Activated CD4-positive, alpha-beta T cell treated with anti-CD3 and anti-CD28 coated beads, Interleukin-2, amount 50 U/mL, for 16 hours (primary cell): ENCODE data around the gene TMOD4.

ENCODE experiments used
- DNase-seq: peaks from one replicate; pipeline ENCODE4 v3.0.0-alpha.2; 2020

The TMOD4 gene

DNA sequence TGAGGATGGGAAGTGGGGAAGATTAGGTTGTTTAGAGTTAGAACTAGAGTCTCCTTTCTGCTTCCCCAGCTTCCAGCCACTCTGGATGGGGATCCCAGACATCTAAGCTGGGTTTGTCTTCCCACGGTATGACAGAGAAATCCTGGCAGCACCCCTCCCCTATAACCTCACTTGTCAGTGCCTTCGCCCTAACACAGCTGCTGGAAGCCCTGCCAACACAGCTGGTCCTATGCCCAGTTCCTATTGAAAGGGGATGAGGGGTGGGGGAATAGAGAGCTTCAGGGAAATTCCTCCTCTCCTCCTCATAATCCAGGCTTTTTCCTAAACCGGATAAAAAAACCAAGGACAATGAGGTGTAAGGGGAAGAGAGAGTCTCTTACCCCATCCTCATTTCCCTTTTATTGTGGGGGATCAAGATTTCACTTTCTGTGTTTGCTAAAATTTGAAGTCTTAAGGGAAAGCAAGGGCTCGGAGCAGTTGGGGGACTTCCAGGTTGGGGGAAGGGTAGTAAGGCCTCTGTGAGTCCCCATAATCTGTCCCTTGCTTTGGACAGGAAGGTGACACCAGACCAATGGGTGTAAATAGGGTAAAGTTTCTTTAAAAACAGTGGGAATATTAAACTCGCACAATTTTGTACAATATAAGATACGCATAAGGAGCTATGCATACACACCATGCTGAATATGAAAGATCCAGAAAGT, 590 bp downstream of the TMOD4 start:
- DNase-seq, result no peak

DNA sequence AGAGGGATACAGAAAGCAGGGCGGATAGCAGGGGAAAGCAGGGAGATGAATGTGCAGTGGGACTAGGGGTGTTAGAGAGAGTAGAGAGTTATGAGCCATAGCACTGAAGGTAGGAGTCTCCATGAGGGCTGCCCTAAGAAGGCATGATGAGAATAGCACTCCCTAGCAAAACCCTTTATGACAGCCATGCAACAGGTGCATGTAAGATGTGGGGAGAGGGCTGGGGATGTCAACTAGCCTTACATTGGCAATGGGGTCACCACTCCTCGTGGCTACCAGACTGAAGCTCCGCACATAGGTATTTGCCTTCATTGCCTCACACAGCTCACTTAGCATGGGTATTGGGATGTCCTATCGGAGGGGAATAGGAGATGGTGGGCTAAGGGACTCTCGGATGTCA, 4.6 kb downstream of the TMOD4 start:
- no peak for DNase-seq

DNA sequence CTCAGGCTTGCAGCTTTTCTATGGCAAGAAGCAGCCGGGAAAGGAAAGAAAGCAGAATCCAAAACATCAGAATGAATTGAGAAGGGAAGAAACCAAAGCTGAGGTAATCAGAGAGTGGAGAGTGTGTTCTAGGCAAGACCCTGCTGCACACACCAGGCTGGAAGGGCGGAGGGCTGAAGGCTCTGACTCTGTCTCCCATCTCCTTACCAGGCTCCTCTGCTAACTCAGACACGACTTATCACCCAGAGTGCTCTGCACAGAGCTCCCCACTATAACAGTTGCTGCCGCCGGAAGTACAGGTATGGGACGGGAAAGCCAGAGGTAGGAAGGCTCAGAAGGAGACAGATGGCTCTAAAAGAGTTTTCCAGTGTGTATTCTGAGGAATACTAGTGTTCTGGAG, 8.7 kb downstream of the TMOD4 start:
- no peak for DNase-seq

DNA sequence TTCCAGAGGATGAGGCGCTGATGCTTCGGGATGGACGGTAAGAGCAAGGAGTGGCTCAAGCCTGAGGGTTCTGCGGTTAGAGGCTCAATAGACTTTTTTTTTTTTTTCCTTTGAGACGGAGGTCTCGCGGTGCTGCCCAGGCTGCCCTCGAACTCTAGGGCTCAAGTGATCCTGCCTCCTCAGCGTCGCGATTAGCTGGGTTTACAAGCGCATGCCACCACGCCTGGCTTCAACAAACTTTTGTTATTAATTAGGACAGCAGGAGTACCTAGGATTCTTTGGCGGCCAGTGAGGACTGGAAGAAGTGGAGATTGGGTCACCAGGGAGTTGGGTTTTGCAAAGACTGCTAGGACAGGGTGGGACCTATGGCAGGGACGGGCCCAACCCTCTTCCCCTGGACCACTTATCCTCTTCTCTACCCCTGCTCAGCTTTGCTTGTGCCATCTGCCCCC, 9.2 kb downstream of the TMOD4 start:
- DNase-seq, result no peak

DNA sequence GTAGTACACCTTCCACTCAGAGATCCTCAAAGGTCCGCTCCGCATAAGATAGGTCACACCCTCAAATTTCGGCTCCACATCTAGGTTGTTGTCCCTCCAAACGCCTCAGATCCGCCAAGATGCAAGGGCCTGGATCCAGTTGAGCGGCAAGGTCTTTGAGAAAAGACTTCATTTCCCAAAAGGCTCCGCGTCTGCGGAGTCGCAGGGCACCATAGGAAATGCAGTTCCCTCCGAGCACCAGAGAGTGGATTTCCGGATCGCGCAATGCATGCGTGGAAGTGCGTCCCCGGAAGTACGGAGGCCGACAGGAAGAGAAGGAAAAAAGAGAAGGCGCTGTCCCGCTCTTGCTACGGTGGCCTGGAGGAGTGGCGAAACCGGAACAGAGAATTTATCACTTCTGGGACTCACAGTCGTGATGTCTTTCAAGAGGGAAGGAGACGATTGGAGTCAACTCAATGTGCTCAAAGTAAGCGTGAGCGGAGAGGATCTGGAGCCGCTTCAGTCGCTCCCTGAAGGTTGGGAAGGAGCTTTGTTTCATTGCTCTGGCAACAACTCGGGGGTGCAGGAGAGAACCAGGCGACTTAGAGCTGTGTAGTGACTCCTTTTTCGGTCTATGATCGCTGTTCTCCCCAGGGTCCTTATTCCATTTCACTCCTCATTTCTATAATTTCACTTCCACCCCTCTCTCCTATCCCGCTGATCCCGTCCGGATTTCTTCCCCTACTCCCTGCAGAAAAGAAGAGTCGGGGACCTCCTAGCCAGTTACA, 9.9 kb downstream of the TMOD4 start, which contains the start of the genes LYSMD1 and SCNM1:
TSS of gene LYSMD1 (minus strand) at position 165 of the 767 bp plus-strand sequence. CDS start 644 bp downstream, outside the sequence.
TSS of gene SCNM1 (plus strand) at position 407 of the 767 bp plus-strand sequence. CDS start at position 416, 9 bp downstream.
- DNase-seq, result peak; percentile 98

DNA sequence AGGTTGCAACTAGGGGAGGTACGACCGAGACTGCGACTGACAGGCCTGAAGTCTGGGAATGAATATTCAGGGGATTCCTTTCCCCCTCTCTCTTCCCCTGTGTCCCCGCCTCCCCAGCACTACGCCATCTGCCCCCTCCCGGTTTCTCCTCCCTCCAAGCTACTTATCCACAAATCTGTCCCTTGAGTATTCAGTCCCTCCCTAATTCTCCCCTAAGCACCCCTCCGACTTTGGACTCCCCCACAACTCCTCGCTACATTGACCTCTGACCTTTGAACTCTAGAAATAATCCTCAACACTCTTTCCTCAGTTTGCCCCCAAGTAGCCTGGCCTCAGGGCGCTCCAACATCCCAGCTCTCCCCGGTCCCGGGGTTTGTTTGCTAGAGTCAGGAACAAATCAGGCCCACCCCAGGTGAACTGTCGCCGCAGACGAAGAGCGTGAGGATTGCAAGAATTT, 10.5 kb downstream of the TMOD4 start:
- DNase-seq, result no peak

DNA sequence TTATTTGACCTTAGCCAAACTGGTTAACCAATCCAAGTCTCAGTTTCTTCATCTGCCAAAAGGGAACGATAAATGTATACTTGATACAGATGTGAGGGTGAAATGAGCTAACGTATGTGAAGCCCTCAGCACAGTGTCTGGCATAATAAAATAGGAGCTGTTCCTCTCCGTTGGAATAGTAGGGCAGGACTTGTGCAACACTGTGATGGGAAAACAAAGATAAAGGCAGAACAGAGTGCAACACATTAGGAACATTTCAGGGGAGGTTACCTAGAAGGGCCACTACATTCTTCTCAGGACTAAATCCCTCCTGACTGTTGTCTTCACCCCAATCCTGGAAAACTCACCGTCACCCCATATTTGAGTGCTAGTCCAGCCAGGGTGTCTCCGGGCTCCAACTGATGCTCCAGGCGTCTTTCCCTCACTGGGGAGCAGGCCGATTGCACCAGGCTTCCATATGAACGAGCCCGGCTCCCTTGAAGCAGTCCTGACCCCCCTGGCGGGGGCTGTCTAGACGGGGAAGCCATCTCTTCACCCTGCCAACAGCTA, 11.0 kb downstream of the TMOD4 start:
- no peak for DNase-seq

DNA sequence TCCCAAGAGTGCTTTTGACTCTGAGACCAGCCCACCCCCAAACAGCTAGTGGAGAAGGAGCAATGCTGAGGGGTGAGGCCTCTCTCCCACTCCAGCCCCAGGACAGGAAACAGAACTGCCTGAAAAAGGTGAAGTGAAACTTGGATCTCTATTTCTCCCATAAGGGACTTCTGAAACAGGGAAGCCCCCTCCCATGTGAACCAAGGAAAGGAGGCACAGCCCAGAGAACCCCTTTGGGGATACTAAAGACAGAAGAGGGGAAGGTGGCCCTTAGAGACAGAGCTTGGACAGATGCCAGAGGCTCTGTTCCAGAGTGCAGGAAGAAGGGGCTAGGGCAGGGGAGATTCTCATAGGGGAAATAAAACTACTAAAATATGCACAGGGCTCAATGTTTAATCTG, 16.4 kb downstream of the TMOD4 start:
- no peak for DNase-seq

DNA sequence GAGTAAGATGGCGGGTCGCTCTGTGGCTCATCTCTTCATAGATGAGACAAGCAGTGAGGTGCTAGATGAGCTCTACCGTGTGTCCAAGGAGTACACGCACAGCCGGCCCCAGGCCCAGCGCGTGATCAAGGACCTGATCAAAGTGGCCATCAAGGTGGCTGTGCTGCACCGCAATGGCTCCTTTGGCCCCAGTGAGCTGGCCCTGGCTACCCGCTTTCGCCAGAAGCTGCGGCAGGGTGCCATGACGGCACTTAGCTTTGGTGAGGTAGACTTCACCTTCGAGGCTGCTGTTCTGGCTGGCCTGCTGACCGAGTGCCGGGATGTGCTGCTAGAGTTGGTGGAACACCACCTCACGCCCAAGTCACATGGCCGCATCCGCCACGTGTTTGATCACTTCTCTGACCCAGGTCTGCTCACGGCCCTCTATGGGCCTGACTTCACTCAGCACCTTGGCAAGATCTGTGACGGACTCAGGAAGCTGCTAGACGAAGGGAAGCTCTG, 17.0 kb downstream of the TMOD4 start:
- DNase-seq, result no peak

DNA sequence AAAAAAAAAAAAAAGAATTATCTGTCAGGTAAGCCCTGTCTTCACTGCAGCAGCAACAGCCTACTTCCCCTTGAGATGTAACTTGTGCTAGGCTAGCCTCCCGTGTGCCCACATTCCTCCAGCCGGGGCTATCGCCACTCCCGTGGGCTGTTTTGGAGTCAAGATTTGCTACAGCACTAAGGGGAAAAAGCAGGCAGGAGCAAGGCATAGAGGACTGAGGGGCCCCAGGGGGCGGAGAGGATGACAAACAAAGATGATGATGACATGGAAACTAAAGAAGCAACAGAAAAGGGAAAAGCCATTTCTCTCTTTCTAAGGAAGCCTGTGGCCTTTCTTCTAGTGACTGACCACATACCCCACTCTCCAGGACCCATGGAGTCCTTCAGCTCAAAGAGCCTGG, 17.5 kb downstream of the TMOD4 start:
- DNase-seq, result no peak

DNA sequence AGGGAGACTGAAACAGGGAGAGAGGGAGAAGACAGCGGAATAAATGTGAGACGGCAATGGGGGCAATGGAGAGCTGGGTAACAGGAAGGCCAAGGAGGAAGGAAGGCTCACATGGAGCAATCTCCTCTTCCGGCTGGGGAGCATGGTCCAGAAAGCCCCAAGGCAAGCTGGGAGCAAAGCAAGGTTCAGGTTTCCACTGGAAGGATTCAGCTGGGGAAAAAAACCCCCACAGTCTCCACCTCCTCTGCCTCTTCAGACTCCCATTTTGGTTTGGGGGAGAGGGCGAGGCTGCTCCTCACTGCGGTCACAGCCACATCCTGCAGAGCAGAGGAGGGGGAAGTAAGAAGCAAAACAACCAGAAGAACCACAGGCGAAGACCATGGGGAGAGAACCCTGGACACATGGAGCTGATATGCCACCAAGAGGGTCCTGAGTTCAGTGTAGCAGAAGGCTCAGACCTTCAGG, 18.7 kb downstream of the TMOD4 start:
- peak; percentile 72 for DNase-seq

DNA sequence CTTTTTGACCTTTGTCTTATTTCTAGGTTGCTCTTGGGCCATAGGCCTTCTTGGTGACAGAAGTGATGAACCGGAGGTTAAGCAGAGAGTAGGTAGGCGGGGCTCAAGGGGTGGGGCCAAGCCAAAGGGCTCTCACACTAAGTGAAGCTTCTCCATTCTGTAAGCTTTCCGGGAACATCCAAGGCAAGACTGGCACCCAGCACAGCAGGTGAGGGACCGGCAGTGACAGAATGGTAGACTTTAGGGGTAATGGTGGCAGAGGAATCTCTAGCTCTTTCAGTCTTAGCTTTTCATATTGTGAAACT, 19.3 kb downstream of the TMOD4 start, which contains the start of gene TNFAIP8L2:
TSS of gene TNFAIP8L2 (plus strand) at position 135 of the 305 bp plus-strand sequence. CDS start 2,049 bp downstream, outside the sequence.
- peak; percentile 82 for DNase-seq

DNA sequence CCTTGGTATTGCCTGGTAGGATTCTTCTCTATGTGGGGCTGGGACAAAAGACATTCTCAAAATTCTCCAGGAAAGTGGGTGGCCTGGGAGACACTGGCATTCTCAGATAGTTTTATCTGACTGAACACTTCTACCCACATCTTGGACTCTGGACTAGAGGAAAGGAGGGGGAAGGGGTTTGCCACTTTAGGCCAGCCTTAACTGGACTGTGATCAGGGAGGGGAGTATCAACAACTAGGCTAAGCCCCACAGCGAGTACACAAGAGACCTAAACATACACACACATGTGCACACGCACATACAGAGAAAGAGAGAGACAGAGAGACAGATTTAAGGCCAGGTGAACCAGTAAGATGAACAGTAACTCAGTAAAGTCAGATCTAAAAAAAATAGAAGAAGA, 28.1 kb downstream of the TMOD4 start:
- DNase-seq, result no peak

DNA sequence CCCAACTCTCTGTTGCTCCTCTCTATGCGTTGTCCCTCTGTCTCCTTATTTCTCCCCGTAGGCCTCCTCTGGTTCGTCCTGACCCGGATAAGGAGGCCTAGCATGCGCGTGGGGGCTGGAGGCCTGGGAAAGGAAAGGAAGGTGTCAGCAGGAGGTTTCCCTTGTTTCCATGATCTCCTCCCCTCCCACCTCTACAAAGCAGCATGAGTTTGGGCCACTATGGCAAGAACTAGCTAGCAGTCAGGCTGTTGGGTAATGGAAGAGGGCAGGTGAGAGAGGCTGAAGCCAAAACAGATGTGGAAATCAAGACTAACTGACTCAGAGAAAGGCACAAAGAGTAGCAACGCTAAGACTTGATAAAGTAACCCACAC, 28.7 kb downstream of the TMOD4 start:
- no peak for DNase-seq

DNA sequence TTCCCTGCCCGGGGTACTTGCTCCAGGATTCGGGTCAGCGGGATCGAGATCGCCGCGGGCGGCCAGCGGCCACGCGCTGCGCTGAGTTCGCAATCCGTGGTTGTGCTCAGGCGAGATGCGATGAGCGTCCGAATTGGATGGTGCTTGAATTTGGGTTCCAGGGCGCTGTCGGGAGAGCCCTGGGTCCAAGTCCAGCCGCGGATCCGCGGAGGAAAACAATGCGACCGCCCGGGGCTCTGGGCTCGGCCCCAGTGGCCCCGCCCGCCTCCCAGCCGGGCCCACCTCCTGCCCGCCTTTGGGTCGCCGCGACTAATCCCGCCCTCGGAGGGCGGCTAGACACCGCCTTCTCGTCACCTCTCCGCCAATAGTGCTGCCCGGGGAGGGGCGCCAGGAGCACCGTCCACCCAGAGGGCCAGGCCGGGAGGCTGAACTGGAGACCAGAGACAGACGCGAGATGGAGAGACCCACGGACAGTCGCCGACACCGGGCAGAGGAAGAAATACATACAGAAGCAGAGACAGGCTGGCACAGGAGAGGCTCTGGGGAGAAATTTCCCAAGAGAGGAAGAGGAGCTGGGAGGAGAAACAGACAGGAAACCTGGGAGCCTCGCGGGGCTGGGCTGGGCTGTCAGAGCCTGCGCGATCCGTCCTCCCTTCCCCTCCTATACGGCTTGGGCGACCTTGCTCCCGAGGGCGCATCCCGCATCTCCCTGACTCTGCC, 29.2 kb downstream of the TMOD4 start, which contains the start of gene SEMA6C:
TSS of gene SEMA6C (minus strand) at position 220 of the 720 bp plus-strand sequence. CDS start 4,010 bp downstream, outside the sequence.
- peak; percentile 91 for DNase-seq

DNA sequence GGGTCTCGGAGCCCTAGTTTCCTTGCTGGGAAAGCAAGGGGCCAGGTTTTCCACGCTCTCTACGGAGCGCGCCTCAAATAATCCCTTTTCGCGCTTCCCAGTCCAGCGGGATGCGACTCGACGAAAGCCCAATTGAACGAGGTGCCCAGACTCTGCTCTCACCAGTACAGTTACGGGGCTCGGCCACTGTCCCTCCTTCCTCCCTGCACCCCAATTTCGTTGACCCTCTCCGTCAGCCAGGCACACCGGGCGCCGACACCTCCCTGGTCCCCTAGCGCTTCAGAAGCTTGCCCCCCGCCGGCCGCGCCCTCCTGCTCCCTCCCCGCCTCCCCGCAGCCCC, 29.7 kb downstream of the TMOD4 start:
- no peak for DNase-seq

DNA sequence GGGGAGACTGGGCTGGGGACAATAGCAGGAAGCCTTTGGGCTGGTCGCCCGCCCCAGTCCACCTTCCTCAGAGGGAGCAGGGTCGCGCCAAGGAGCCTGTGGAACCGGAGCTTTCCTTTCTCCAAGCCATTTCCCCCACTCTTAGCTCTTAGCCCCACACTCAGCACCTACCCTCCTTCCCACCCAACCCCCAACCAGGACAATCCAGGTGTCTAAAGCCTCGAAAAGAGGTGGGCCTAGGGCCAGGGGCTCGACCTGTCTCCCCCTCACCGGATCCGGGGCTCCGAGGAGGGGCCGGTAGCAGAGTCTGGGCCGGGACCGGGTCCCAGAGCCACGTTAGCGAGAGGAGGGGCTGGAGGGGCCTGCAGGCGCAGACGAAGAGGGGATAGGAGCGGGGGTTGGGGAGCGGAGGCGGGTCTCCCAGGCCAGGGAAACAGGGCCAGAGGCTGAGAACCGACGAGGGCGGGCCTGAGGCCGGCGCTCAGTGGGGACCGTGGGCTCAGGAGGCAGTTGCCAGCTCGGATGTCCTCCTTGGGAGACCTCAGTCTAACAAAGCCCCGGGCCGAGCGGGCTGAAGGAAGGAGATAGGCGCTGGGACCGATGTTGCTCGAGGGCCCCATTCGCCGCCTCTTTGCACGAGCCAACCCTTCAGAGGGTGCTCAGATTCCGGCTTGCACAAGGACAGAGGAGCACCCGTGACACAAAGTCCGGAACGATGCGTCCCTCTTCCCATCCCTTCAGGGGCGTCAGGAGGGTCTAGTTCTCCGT, 30.3 kb downstream of the TMOD4 start:
- no peak for DNase-seq

DNA sequence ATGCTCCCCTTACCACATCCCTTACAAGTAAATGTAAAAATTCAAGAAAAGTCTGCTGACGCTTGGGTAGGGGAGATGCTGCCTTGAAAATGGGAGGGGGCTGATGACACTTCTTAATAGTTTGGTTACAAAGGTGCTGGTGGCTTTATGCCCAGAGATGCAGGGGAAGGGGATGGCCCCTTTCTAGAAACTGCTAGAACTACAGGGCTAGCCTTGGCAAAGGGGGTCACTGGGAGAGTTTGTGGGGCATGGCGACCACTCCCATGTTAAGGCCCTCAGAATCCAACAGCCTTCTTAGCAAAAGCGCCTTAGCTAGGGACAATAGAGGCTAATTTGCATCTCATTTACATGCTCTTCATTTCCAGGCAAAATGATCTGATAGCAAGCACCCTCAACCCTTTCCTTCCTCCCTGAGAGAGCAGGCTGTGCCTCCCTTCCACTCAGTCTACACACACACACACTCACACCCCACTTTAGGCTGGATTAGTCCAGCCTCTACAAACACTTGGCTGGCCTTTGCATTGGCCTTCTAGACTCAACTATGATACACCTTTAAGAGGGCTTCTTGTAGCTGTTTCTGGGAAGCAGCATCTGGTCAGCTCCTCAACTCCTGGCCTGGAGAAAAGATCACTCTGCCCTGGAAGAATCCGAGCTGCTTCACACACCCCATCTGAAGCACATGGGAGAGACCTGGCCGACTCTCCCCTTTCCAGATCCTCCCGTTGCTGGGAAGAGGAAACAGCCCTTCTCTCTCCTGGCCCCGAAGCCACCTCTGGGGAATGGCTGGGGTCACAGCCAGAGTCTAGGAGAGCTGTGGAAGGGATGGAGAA, 31.1 kb downstream of the TMOD4 start:
- DNase-seq, result no peak

DNA sequence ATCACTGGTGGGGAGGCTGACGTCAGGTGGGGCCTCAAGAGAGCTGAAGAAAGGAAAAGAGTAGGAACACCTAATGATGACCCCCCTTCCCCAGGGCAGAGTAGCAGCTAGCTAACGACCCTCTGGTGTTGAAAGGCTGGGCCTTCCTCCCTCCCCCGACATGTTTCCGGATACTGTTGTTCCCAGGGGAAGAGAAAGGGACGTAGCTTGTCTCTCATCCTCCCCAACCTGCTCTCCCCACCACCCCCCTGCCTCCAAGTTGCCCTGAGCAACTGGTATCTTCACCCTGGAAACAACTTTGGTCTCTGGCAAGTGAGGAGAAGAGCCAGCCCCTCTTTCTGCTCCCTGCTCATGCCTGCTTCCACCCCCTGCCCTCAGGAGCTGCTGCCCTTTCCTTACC, 31.8 kb downstream of the TMOD4 start:
- DNase-seq, result no peak

DNA sequence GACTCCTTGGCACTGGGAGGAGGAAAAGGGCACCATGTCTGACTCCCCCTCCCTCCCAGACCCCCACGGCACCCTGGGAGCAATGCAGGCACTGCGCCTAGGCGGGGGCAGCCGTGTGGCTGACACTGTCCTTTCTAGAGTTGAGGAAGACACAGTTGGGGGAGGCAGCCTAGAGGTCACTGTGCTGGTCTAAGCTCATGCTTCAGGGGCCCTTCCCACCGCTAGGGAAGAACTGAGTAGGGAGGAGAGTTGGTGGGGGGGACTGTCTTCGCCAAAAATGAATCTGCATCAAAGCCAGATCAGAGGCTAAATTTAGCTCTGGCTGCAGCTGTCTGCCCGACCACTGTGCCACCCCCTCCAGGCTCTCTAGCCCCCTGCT, 32.7 kb downstream of the TMOD4 start:
- DNase-seq, result no peak

DNA sequence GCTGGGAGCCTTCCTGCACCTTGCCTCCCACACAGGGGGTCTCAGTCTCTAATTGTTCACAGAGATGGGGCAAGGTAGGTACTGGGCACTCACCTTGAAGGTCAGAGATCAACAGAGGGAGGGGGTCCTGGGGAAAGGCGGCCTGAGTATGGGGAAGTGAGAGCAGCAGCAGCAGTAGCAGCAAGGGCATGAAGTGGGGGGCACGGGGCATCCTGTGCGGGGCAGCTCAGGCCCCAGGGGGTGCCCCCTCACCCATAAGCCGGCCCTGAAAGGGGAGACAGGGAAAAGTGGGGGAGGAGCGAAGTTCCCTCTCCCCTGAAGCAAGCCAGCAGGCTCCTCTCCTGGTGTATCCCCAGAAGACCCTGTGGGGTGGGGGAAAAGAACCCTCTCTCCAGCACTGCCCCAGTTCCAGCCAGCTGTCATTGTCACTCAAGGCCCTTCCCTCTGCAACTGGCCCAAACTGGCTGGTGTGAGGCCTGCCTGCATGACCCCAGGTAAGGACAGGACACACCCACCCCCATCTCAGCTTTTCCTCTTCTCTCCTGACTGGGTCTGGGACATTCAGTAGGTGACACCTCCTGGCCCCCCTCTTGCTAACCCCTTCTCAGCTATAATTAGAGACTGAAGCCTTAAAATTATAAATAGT, 33.2 kb downstream of the TMOD4 start:
- no peak for DNase-seq
